ENCODE measurements around the gene CPSF2. TPM values are rescaled to one million over a fixed set of nuclear protein-coding genes. Genes with fewer than 3 reads are reported as not detected.

CPSF2 gene
- total RNA-seq, 1 donor from 2014 or later = 38.7 TPM

DNA sequence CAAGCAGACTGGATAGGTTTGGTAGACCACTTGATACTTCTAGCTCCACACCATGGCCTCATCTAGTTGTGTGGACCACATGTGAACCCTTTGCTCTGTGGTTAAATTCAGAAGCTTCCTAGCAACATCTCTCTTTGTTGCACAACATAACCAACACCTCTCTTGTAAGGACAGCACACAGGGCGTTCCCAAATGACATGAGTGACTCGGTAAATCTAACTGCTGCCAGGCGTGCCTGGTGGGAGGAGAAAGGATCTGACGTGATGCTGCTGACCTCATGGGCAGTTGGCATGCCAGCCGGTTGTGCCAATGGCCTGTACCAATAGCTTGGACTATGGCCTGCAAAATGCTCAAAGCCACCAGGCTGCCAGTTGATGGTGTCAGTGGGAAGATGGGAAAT is 93.8 kb downstream of the CPSF2 start:
- no peak for ATAC-seq
- intact Hi-C loops (cut with micrococcal nuclease) = no loop called here
- no peak for DNase-seq

DNA sequence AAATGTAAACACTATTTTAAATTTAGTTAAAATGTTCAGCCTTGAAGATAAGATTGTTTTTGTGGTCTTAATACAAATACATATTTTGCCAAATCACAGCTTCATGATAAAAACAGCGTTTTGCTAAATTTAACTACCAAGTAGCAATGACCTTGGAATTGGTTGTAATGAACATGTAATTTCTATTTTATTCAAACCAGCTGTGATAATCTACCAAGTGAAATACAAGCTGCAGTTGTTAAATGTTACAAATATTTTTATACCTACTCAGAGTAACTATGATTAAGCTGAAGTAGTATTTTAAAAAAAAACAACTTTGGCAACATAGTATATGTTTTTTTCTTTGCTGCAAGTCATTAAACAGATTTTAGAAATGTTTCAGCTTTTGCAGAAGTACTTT is 96.2 kb downstream of the CPSF2 start:
- intact Hi-C loops (cut with micrococcal nuclease) = no loop called here
- DNase-seq (no peak), ATAC-seq (no peak)

Other genes starting within 250 kb of the CPSF2 start
- gene FBLN5, start 174.3 kb upstream of the CPSF2 start, total RNA-seq = 61.7 TPM
- gene TRIP11, start 81.9 kb upstream of the CPSF2 start, total RNA-seq = 54.3 TPM
- gene ATXN3, start 15.4 kb upstream of the CPSF2 start, total RNA-seq = 15.9 TPM
- gene NDUFB1, start 263 bp upstream of the CPSF2 start, total RNA-seq = 648 TPM
- gene SLC24A4, start 201.2 kb downstream of the CPSF2 start, total RNA-seq = 0.52 TPM

Data from left ventricle myocardium superior (tissue), 1 donor.